ENCODE measurements around the gene ITPR2. TPM values are rescaled to one million over a fixed set of nuclear protein-coding genes. Genes with fewer than 3 reads are reported as not detected.

Gene ITPR2
- polyA plus RNA-seq, 1 experiment = 3.5 TPM

GRCh38 chr12:26711072-26711471, 121.9 kb downstream of the ITPR2 start:
- TF ChIP-seq CTCF (IDR thresholded peaks at IDR 0.05; ENCODE audit: insufficient read depth, low read depth, low read length) = no peak
- peak; percentile 25 for DNase-seq (ENCODE audit: low read depth)
- no peaks in the 10 kb centered on the region for H3K27me3 ChIP-seq (ENCODE audit: control insufficient read depth, insufficient read depth, low read length)
- no peaks in the 10 kb centered on the region for H3K36me3 ChIP-seq (ENCODE audit: control insufficient read depth, insufficient read depth, low read length)
- ChIA-PET CTCF (interaction anchor here (1.4 kb wide), 1 partner anchor 8 kb away, joined by 3 read pairs; no protein-coding TSS in a partner anchor), POLR2A (interaction anchor here (0.6 kb wide), 1 partner anchor 8 kb away, joined by 3 read pairs; no protein-coding TSS in a partner anchor)
- no peak overlapping the region for H3K4me3 ChIP-seq (ENCODE audit: low read depth, low read length)

GRCh38 chr12:26705851-26706250, 127.1 kb downstream of the ITPR2 start:
- Histone ChIP-seq H3K4me3 (ENCODE audit: low read depth, low read length) (no peak overlapping the region), H3K27me3 (ENCODE audit: control insufficient read depth, insufficient read depth, low read length) (no peaks in the 10 kb centered on the region), H3K36me3 (ENCODE audit: control insufficient read depth, insufficient read depth, low read length) (no peaks in the 10 kb centered on the region)
- CTCF ChIA-PET = interaction anchor here (1.0 kb wide), 1 partner anchor 13 kb away, joined by 3 read pairs; no protein-coding TSS in a partner anchor
- POLR2A ChIA-PET = no interaction called here
- DNase-seq (ENCODE audit: low read depth) = no peak
- no peak for TF ChIP-seq CTCF (IDR thresholded peaks at IDR 0.05; ENCODE audit: insufficient read depth, low read depth, low read length)

- ChIA-PET POLR2A (no interaction called here), CTCF (no interaction called here)
- no peaks in the 10 kb centered on the region for H3K36me3 ChIP-seq (ENCODE audit: control insufficient read depth, insufficient read depth, low read length)
- H3K4me3 ChIP-seq (ENCODE audit: low read depth, low read length) = no peak overlapping the region
- no peak for TF ChIP-seq CTCF (IDR thresholded peaks at IDR 0.05; ENCODE audit: insufficient read depth, low read depth, low read length)
- peak; percentile 41 for DNase-seq (ENCODE audit: low read depth)
- no peaks in the 10 kb centered on the region for H3K27me3 ChIP-seq (ENCODE audit: control insufficient read depth, insufficient read depth, low read length)
Observed at GRCh38 chr12:26704684-26705460, 128.1 kb downstream of the ITPR2 start.

- no peak for DNase-seq (ENCODE audit: low read depth)
- ChIA-PET POLR2A (no interaction called here), CTCF (no interaction called here)
- TF ChIP-seq CTCF (IDR thresholded peaks at IDR 0.05; ENCODE audit: insufficient read depth, low read depth, low read length) = no peak
- no peaks in the 10 kb centered on the region for H3K27me3 ChIP-seq (ENCODE audit: control insufficient read depth, insufficient read depth, low read length)
- H3K4me3 ChIP-seq (ENCODE audit: low read depth, low read length) = no peak overlapping the region
- no peaks in the 10 kb centered on the region for H3K36me3 ChIP-seq (ENCODE audit: control insufficient read depth, insufficient read depth, low read length)
Observed at GRCh38 chr12:26704214-26704613, 128.8 kb downstream of the ITPR2 start.

GRCh38 chr12:26702741-26703140, 130.3 kb downstream of the ITPR2 start:
- no peak for DNase-seq (ENCODE audit: low read depth)
- CTCF ChIA-PET = interaction anchor here (0.7 to 0.8 kb wide), 2 partner anchors 14 to 73 kb away, joined by 3 read pairs; no protein-coding TSS in a partner anchor
- POLR2A ChIA-PET = interaction anchor here (0.6 kb wide), 1 partner anchor 9 kb away, joined by 3 read pairs; no protein-coding TSS in a partner anchor
- Histone ChIP-seq H3K36me3 (ENCODE audit: control insufficient read depth, insufficient read depth, low read length) (no peaks in the 10 kb centered on the region), H3K27me3 (ENCODE audit: control insufficient read depth, insufficient read depth, low read length) (no peaks in the 10 kb centered on the region), H3K4me3 (ENCODE audit: low read depth, low read length) (no peak overlapping the region)
- no peak for TF ChIP-seq CTCF (IDR thresholded peaks at IDR 0.05; ENCODE audit: insufficient read depth, low read depth, low read length)

All from BJ (cell line).